Pancreas (tissue), 10 donors: ENCODE data around the gene CDH13. TPM values are rescaled to one million over a fixed set of nuclear protein-coding genes. Genes with fewer than 3 reads are reported as not detected.

Experiments
- ATAC-seq, 4 donors: fragments of 200-7000 bp; cut with Tn5 transposase; one replicate each; pipeline versions ENCODE4 v1.8.0 to v1.9.1; 2020; ENCODE audit warnings: mild to moderate bottlenecking in 4 of 4, moderate library complexity in 4 of 4
- DNase-seq, 6 donors: peaks; one replicate each; pipeline ENCODE4 v3.0.0-alpha.2; 2020
- FAIRE-seq: peaks from 2 replicates; lab custom pipeline; 2012; peaks lifted over from hg19 to GRCh38; lab: Jason Lieb, UNC
- H3K27ac ChIP-seq, 4 donors: fragments of 200-600 bp; sonication (generic); 1 replicate in 3 of 4; 2 replicates in 1 of 4; pipeline versions ENCODE4 v1.5.0 to v1.8.0; 2020
- H3K27me3 ChIP-seq, 4 donors: fragments of 200-600 bp; one replicate each; pipeline ENCODE4 v1.8.0; 2021
- H3K36me3 ChIP-seq, 3 donors: fragments of 200-600 bp; sonication (generic) in 1 of 3; one replicate each; pipeline versions ENCODE4 v1.5.0 to v1.8.0; 2020 to 2021
- H3K4me1 ChIP-seq, 3 donors: fragments of 200-600 bp; one replicate each; pipeline ENCODE4 v1.8.0; 2021
- H3K4me3 ChIP-seq, 4 donors: fragments of 200-600 bp; sonication (generic) in 2 of 4; one replicate each; pipeline versions ENCODE4 v1.5.0 to v1.8.0; 2020 to 2021
- H3K9me3 ChIP-seq, 4 donors: fragments of 200-600 bp; one replicate each; pipeline ENCODE4 v1.8.0; 2021
- CTCF ChIP-seq, 4 donors: fragments of 200-600 bp; sonication (generic) in 3 of 4; IDR thresholded peaks; one replicate each; pipeline versions ENCODE4 v1.5.0 to v1.8.0; 2021; ENCODE audit warnings: antibody characterized with exemption in 4 of 4
- WGBS, 2 donors: extraction: QIAGEN DNeasy Blood & Tissue Kit; methylation state at CpG; one replicate each; pipeline ENCODE4 v1.1.7; 2013; 5-methylcytosine and 5-hydroxymethylcytosine counted together
- intact Hi-C, 3 donors: fragments of 100-400 bp; cut with DNase I; formaldehyde crosslinking; loops; one replicate each; pipeline versions ENCODE4 v1.11.1 to v1.14.2; 2022
- polyA plus RNA-seq, 2 donors: library from polyadenylated mRNA; stranded (reverse); fragments of 200-250 nt; gene quantifications; one replicate each; pipeline ENCODE4 v1.2.3, GENCODE V29; 2013
- total RNA-seq, 6 donors: library from RNA; stranded (reverse); fragmentation: NEBNext Ultra II Directional in 4 of 6; extraction: Animal tissue kit (Norgen Biotek cat#: 25700) in 4 of 6; gene quantifications; one replicate each; pipeline versions ENCODE4 v1.2.1 to v1.2.4, GENCODE V29; 2021 to 2023
- donor health status: healthy with polysubstance abuse.
- donor health status: DM: no; HTN: no; CAD: no; lungs with moderate emphysema.
- donor health status: DM: no; HTN: no; CAD: no.
- donor health status: control.
- donor health status: control.
- donor health status: Bipolar disorder and iron deficiency.
- donor health status: DM: yes; HTN: yes; CAD: no.
- donor health status: DM: no; HTN: no; CAD: no.
- donor health status: DM: no; HTN: no; CAD: no.
- donor health status: DM: yes; HTN: yes; CAD: no.

The CDH13 gene
- total and polyA plus RNA-seq, 8 donors = 0.12 to 1.0 (median 0.37) TPM

GRCh38 chr16:82953517-82953916 lies 326.7 kb downstream of the CDH13 start:
- H3K4me1 ChIP-seq = no peaks in the 10 kb centered on the region
- FAIRE-seq (no peak), ATAC-seq (no peak), DNase-seq (no peak)
- H3K36me3 ChIP-seq = no peaks in the 10 kb centered on the region
- H3K9me3 ChIP-seq = no peaks in the 10 kb centered on the region
- TF ChIP-seq CTCF (IDR thresholded peaks at IDR 0.05) = no peak
- no peak overlapping the region for H3K4me3 ChIP-seq
- H3K27me3 ChIP-seq = no peaks in the 10 kb centered on the region
- 43 to 54% methylated on average over 2 of the region's 2 CpGs for WGBS, 2 donors
- H3K27ac ChIP-seq = no peak overlapping the region
- intact Hi-C loops = no loop called here

- DNase-seq (no peak), FAIRE-seq (no peak), ATAC-seq (no peak)
- TF ChIP-seq CTCF (IDR thresholded peaks at IDR 0.05) = no peak
- Histone ChIP-seq H3K4me1 (no peaks in the 10 kb centered on the region), H3K27me3 (no peaks in the 10 kb centered on the region), H3K9me3 (no peaks in the 10 kb centered on the region), H3K36me3 (no peaks in the 10 kb centered on the region), H3K27ac (no peak overlapping the region), H3K4me3 (no peak overlapping the region)
- 62 to 72% methylated on average over 8 of the region's 8 CpGs for WGBS, 2 donors
- intact Hi-C loops = no loop called here
Measured at GRCh38 chr16:82954224-82954929, 327.6 kb downstream of the CDH13 start.

- no peak for TF ChIP-seq CTCF (IDR thresholded peaks at IDR 0.05)
- Histone ChIP-seq H3K27me3 (no peaks in the 10 kb centered on the region), H3K36me3 (no peaks in the 10 kb centered on the region), H3K4me3 (no peak overlapping the region), H3K27ac (no peak overlapping the region), H3K9me3 (no peaks in the 10 kb centered on the region), H3K4me1 (no peaks in the 10 kb centered on the region)
- ATAC-seq = no peak
- no peak for FAIRE-seq
- 49 to 50% methylated on average over 3 of the region's 3 CpGs for WGBS, 2 donors
- intact Hi-C loops = no loop called here
- no peak for DNase-seq
Measured at GRCh38 chr16:82955741-82956348, 329.1 kb downstream of the CDH13 start.

GRCh38 chr16:82957212-82957611 lies 330.4 kb downstream of the CDH13 start:
- no peak for TF ChIP-seq CTCF (IDR thresholded peaks at IDR 0.05)
- Histone ChIP-seq H3K36me3 (no peaks in the 10 kb centered on the region), H3K4me1 (no peaks in the 10 kb centered on the region), H3K27me3 (no peaks in the 10 kb centered on the region), H3K9me3 (no peaks in the 10 kb centered on the region), H3K4me3 (no peak overlapping the region), H3K27ac (no peak overlapping the region)
- ATAC-seq = no peak
- no peak for FAIRE-seq
- WGBS, 2 donors = 43 to 53% methylated on average over 3 of the region's 3 CpGs
- no peak for DNase-seq
- intact Hi-C loops = no loop called here

GRCh38 chr16:82960918-82961317 lies 334.1 kb downstream of the CDH13 start:
- no peaks in the 10 kb centered on the region for H3K4me1 ChIP-seq
- H3K9me3 ChIP-seq = no peaks in the 10 kb centered on the region
- no peak for ATAC-seq
- no peak for TF ChIP-seq CTCF (IDR thresholded peaks at IDR 0.05)
- no peak overlapping the region for H3K27ac ChIP-seq
- intact Hi-C loops = no loop called here
- DNase-seq = no peak
- H3K4me3 ChIP-seq = no peak overlapping the region
- FAIRE-seq = no peak
- no peaks in the 10 kb centered on the region for H3K27me3 ChIP-seq
- WGBS, 2 donors = 76 to 83% methylated on average over 10 of the region's 10 CpGs
- H3K36me3 ChIP-seq = no peaks in the 10 kb centered on the region
